NCI-H1417 treated with DMSO at 0.1 percent for 48 hours (cell line): ENCODE measurements around the gene RIN3.
"Not testable (repeated sequence)": the region's sequence is repeated elsewhere in the genome, so short reads cannot be mapped to it uniquely, and the experiment has no call there.

Experiments
- DNase-seq: peaks from one replicate; lab custom pipeline; 2025; lab: John Stamatoyannopoulos, UW

Gene RIN3

DNA sequence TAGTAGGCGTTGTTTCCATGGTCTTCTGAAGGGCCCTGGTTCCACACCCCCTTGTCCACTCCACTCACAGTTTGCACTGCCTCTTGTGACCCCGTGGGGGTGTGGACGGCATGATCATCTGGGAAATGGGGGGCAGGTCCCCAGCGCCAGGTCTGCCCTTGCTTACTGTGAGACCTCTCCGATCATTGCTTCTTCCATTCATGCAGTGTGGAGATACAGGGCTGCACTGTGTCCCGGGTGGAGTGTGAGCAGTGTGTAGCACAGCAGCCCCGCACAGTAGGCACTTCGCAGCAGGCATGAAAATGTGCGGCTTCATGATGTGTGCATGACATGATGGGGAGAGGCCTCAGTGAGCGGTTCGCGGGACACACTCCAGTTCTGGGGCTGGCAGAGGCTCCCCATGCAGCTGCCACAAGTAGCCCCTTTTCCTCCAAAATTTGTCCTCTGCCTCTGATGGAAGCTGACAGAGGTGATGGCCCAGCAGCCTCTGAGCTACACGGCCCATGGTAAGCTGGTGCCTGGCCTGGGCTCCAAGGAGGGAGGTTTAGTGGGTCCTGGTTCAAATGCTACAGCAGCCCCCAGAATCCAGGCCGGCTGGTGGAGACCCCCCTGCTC, 15.0 kb downstream of the RIN3 start:
- DNase-seq: no peak

DNA sequence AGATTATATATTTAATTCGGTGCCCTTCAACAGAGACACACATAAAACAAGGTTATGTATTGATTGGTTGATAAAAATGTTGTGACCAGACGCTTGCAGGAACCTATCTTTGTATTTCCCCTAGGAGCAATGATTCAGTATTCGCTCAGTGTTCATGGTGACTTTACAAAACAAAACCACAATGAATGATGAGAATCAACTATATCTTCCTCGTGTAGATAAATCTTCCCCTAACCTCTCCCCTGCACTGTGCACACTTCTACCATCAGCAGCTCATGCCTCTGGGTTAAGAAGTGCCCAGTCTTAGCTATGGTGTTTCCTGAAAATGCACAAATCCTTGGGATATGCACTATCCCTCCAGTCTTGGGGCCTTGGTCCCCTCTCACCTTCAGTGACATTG, 16.3 kb downstream of the RIN3 start:
- DNase-seq: no peak

DNA sequence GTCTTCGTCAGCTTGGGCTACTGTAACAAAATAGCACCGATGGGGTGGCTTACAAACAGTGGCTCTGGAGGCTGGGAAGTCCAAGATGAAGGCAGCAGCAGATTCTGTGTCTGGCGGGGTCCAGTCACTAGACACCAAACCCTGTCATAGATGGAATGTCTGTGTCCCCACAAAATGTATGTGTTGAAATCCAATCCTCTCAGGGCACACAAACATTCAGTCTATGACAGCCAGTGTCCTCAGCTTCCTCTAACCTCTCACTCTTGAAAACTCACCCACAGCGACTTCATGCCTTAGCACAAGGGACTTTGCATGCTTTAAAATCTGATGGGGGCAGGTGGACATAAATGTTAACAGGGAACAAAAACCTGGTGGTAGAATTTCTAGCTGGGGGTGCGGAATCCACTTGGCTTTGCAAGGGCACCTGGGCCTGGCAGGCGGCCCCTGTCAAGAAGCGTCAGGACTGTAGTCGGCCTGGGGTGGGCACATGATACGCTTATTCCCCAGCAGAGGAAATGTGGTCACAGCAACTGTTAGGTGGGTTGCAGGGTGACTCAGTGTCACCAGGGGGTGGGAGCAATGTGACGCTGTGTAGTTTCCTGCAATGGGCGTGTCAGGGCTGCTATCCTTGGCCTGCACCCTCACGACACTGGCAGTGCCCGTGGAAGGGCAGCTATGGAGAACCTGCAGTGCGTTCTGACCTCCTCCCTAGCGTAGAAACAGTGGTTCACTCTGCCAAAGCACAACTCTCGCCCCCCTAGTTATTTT, 17.7 kb downstream of the RIN3 start:
- no peak for DNase-seq

DNA sequence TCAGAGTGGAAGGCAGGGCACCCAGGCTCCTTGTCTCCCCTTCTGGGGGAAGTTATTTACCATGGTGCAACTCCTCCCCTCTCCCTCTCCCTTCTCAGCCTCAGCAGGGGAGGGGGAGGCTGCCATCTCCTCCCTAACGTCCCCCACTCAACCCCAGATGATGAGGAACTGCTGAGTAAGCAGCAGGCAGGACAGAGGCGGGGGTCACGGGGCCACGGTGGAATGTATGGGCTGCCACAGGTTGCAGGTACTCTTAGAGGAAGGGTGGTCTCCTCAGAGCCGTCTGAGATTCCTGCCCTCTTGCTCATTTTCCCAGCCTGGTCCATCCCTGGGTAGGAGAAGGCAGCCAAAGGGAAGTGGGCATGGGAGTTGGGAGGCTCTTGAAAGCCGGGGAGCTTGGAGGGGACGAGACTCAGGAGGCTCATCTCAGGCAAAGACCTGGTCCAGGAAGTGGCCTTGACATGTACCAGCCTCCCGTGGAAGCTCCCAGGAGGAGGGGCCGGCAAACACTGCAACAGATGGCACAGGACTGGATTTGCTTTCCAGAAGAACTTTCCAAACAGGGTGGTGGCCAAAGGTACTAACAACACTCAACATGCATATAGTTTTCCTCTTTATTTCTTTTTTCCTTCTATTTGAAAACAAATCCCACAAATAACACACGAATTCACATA, 19.0 kb downstream of the RIN3 start:
- DNase-seq: no peak

DNA sequence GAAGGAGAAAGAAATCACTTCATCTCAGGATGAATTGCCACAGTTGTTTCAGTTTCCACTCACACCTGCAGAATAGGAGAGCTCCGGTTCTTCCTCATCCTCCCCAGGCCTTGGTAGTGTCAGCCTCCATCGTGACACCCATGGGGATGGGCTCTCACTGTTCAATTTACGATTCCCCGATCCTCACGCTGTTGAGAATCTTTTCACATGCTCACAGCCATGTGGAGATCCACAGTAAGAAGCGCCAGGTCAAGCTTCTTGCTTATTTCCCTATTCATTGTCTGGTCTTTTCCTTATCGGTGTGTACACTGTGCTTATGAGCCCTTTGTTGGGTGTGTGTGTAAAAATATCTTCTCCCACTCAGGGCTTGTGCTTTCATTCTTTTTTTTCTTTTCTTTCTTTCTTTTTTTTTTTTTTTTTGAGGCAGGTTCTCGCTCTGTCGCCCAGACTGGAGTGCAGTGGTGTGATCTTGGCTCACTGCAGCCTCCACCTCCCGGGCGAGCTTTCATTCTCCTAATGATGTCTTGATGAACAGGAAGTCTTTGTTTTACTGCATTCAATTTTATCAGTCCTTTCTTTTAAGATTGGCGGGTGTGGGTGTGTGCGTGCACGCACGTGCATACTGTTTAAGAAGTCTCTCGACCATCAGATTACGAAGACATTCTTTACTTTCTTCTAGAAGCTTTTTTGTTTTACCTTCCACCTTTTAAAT, 21.5 kb downstream of the RIN3 start:
- no peak for DNase-seq

DNA sequence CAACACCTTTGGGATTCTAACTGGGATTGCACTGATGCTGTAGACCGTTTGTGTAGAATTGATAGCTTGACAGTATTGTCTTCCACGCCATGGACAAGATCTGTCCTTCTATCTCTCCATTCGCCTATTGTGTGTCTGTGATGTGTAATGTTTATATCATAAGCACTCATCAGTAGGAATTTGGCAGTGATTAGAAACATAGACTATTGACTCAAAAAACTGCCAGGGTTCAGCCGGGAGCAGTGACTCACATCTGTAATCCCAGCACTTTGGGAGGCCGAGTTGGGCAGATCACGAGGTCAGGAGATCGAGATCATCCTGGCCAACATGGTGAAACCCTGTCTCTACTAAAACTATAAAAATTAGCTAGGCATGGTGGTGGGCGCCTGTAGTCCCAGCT, 22.6 kb downstream of the RIN3 start:
- DNase-seq: not testable (repeated sequence)

- DNase-seq: no peak
Observed at GRCh38 chr14:92538412-92538985, 24.9 kb downstream of the RIN3 start.

GRCh38 chr14:92539419-92539818, 25.8 kb downstream of the RIN3 start:
- no peak for DNase-seq

- DNase-seq: no peak
Observed at GRCh38 chr14:92539875-92540274, 26.3 kb downstream of the RIN3 start.

DNA sequence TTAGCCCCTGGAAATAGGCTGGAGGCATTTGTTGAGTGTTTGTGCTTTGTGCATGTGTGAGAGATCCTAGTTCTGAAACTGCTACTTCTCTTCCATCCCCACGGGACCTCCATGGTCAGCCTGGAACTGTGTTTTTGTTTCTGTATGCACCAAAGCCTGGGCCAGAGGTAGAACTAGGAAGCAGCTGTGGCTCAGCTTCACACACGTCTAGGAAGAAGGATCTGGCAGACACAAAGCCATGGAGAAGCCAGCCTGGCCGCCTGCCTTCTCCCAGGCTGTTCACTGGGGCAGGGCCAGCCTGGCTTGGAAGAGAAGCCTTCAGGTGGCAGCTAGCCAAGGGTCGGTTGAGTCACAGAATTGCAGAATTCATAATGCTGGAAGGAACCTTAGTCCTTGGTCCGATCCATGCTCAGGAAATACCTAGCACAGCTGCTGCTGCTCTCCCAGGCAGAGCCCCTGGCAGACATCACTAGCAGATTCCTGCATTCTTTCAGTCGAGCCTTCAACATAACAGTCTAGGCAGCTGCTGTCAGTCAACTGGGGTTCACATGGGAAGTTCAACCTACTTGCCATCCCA, 27.0 kb downstream of the RIN3 start:
- no peak for DNase-seq

DNA sequence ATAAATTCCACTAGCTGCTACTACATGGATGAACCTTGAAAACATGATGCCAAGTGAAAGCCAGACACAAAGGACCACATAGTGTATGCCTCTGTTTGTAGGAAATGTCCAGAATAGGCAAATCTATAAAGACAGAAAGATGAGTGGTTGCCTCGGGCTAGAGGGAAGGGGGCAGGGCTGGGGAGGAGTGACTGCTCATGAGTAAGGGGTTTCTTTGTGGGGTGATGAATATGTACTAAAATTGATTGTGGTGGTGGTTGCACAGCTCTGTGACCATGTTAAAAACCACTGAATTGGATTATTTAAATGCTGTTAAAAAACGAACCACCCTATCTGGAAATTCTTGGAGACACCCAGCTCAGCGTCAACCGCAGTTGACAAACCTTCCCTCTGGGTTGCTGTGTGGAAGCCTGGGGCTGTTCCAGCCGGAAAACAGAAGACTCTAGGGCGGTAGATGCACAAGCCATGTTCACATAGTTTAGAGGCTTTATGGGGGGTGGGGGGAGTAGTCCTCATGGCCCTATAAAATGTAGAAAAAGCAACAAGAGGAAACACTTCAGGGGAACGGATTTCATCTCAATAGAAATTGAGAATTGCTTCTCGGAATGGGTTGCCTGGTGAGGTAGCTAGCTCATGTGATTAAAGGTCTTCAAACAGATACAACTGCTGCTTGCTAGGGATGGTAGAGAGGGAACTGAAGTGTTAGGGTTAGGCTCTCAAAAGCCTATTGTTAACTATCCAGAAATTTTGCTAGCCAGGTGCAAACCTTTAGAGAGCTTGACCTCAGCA, 29.4 kb downstream of the RIN3 start:
- DNase-seq: no peak

- no peak for DNase-seq
Observed at GRCh38 chr14:92544051-92544720, 30.6 kb downstream of the RIN3 start.

GRCh38 chr14:92546347-92547053, 32.9 kb downstream of the RIN3 start:
- DNase-seq: no peak

- DNase-seq: no peak
Observed at GRCh38 chr14:92549105-92549858, 35.7 kb downstream of the RIN3 start.

GRCh38 chr14:92549859-92550230, 36.3 kb downstream of the RIN3 start:
- no peak for DNase-seq

DNA sequence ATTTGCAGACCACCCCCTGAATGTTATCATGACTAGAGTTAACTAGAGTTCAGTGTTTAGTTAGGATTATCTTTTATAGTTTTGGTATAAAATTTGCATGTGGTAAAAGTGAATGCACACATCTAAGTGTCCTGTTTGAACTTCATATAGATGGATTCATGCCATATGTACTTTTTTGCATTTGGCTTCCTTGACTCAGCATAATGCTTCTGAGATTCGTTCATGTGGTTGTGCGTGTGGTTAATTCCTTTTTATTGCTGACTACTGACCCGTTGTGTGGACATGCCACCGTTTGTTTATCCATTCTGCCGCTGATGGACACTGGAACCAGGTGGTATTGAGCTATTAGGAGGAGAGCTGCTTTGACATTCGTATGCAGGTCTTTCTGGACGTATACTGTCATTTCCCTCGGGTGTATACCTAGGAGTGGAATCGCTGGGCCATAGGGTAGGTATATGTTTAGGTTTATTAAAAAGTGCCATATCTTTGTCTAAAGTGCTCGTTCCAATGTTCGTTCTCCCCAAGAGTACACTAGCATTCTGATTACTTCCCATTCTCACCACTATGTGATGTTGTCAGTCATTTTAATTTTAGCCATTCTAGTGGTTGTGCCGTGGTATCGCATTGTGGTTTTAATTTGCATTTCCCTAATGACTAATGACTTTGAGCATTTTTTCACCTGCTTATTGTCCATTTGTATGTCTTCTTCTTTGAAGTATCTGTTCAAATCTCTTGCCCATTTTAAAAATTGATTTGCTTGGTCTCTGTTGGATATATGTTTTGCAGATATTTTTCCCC, 37.7 kb downstream of the RIN3 start:
- DNase-seq: no peak

DNA sequence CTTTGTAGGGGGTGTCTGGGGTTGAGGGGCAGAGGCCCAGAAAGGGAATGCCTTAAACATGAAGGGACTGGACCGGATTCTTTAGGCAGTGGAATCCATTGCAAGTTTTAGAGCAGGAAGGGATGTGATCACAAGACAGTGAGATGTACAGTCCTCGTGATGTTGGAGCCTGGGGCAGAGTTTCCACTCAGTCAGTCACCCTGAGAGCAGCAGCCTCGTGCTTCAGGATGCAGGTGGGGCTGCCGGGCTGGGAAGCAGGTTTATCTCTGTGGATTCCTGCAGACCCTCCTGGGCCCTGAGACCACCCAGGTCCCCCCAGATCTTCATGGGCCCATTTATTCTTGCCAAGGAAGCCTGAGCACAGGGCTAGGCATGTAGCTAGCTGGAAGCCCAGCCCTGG, 38.5 kb downstream of the RIN3 start:
- DNase-seq: no peak

- DNase-seq: no peak
Observed at GRCh38 chr14:92553438-92553837, 39.9 kb downstream of the RIN3 start.
